Measurements from ENCODE around the gene CENPC.

- no peak for TF ChIP-seq ERG (CRISPR knock-in tag; IDR thresholded peaks at IDR 0.05)
- no peak for TF ChIP-seq JUN (CRISPR knock-in tag; IDR thresholded peaks at IDR 0.05)
- TF ChIP-seq GABPB1 (CRISPR knock-in tag; IDR thresholded peaks at IDR 0.05) = no peak
- TF ChIP-seq ETV6 (CRISPR knock-in tag; IDR thresholded peaks at IDR 0.05) = no peak
- no peak for TF ChIP-seq CTCF (IDR thresholded peaks at IDR 0.05)
- no peak for TF ChIP-seq MYBL2 (CRISPR knock-in tag; IDR thresholded peaks at IDR 0.05)
- no peak for TF ChIP-seq RELA (CRISPR knock-in tag; IDR thresholded peaks at IDR 0.05; ENCODE audit: borderline replicate concordance)
- no peak for TF ChIP-seq EMX1 (CRISPR knock-in tag; IDR thresholded peaks at IDR 0.05)
- no peak for TF ChIP-seq ATF1 (CRISPR knock-in tag; IDR thresholded peaks at IDR 0.05)
Measured at GRCh38 chr4:67575232-67576058, 30.1 kb upstream of the CENPC start.

Measured in WTC11 (cell line).